Sigmoid colon (tissue), 4 donors: Measurements from ENCODE around the gene IL1A.

Source experiments
- POLR2A ChIP-seq, 2 donors: fragments of 450-650 bp; IDR thresholded peaks; one replicate each; pipeline ENCODE4 v1.6.1; 2016; ENCODE audit warnings: antibody characterized with exemption in 2 of 2, mild to moderate bottlenecking in 2 of 2, moderate library complexity in 2 of 2
- POLR2AphosphoS5 ChIP-seq, 4 donors: sonication (generic); formaldehyde crosslinking; IDR thresholded peaks; one replicate each; pipeline ENCODE4 v1.6.1; 2017; ENCODE audit warnings: antibody characterized with exemption in 4 of 4
- TF ChIP-seq, protein P1 (sequence below), 4 experiments: fragments of 450-650 bp in 3 of 4; fragments of 200-600 bp in 1 of 4; IDR thresholded peaks; one replicate each; pipeline ENCODE4 v1.5.1; 2016 to 2019; ENCODE audit warnings: antibody characterized with exemption in 4 of 4, mild to moderate bottlenecking in 3 of 4, moderate library complexity in 2 of 4

GRCh38 chr2:112827604-112828185, 43.4 kb upstream of the IL1A start:
- TF ChIP-seq POLR2A (IDR thresholded peaks at IDR 0.05) (no peak), POLR2AphosphoS5 (IDR thresholded peaks at IDR 0.05) (no peak)
- TF ChIP-seq, protein P1, sequence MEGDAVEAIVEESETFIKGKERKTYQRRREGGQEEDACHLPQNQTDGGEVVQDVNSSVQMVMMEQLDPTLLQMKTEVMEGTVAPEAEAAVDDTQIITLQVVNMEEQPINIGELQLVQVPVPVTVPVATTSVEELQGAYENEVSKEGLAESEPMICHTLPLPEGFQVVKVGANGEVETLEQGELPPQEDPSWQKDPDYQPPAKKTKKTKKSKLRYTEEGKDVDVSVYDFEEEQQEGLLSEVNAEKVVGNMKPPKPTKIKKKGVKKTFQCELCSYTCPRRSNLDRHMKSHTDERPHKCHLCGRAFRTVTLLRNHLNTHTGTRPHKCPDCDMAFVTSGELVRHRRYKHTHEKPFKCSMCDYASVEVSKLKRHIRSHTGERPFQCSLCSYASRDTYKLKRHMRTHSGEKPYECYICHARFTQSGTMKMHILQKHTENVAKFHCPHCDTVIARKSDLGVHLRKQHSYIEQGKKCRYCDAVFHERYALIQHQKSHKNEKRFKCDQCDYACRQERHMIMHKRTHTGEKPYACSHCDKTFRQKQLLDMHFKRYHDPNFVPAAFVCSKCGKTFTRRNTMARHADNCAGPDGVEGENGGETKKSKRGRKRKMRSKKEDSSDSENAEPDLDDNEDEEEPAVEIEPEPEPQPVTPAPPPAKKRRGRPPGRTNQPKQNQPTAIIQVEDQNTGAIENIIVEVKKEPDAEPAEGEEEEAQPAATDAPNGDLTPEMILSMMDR (IDR thresholded peaks at IDR 0.05), result no peak
